ENCODE measurements around the gene FARS2.

DNA sequence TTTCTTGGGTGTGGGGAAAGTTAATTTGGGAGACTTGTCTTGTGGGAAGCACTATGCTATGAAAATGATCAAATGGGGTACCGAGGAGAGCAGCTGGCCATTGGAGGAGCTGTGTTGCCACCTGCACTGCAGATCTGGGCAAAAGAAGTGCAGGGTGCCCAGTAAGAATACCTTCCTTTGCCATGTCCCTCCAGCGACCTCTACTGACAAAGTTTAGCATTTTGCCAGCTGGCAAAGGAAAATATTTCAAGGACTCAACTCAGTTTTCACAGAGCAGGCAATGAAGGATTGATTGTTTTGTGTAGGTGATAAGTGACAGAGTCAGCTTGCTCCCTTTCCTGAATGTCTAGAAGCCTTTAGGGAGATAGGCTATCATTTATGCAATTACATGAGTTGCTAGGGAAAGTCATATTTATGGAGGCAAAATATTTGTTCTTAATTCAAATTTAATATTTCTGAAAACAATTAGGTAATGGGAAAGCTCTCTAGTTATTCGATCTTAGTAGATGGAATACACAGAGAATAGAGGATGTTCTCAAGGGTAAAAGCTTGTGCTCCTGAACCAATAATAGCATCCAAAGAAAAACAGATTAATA is 118.4 kb downstream of the FARS2 start:
- TF ChIP-seq, protein P1, sequence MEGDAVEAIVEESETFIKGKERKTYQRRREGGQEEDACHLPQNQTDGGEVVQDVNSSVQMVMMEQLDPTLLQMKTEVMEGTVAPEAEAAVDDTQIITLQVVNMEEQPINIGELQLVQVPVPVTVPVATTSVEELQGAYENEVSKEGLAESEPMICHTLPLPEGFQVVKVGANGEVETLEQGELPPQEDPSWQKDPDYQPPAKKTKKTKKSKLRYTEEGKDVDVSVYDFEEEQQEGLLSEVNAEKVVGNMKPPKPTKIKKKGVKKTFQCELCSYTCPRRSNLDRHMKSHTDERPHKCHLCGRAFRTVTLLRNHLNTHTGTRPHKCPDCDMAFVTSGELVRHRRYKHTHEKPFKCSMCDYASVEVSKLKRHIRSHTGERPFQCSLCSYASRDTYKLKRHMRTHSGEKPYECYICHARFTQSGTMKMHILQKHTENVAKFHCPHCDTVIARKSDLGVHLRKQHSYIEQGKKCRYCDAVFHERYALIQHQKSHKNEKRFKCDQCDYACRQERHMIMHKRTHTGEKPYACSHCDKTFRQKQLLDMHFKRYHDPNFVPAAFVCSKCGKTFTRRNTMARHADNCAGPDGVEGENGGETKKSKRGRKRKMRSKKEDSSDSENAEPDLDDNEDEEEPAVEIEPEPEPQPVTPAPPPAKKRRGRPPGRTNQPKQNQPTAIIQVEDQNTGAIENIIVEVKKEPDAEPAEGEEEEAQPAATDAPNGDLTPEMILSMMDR (IDR thresholded peaks at IDR 0.05): peak in 1 of 3 donors; percentile 22
- TF ChIP-seq POLR2AphosphoS5 (IDR thresholded peaks at IDR 0.05): no peak
